Measurements from ENCODE around the gene KIAA0232.
"Not testable (repeated sequence)": the region's sequence is repeated elsewhere in the genome, so short reads cannot be mapped to it uniquely, and the experiment has no call there.

Gene KIAA0232

GRCh38 chr4:6811165-6811564 is 28.6 kb downstream of the KIAA0232 start:
- DNase-seq, result no peak

DNA sequence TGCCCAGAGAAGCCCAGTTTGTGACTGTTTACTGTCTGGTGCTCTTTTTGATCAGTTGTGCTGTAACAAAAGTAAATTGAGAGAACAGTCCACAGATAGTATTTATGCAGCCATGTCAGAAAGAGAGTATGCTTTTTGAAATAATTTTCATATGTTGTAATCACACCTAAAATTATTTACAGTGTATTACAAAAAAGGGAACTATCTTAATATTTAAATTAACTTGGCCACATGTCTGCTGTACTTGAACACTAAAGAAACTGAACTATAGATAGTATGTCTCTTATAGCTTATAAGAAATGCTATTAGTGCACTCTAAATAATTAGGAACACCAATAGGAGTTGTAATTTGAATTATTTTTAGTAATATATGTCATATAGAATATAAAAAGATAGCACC is 30.2 kb downstream of the KIAA0232 start:
- DNase-seq, result no peak

- DNase-seq, result no peak
Observed at GRCh38 chr4:6813725-6814124, 31.2 kb downstream of the KIAA0232 start.

DNA sequence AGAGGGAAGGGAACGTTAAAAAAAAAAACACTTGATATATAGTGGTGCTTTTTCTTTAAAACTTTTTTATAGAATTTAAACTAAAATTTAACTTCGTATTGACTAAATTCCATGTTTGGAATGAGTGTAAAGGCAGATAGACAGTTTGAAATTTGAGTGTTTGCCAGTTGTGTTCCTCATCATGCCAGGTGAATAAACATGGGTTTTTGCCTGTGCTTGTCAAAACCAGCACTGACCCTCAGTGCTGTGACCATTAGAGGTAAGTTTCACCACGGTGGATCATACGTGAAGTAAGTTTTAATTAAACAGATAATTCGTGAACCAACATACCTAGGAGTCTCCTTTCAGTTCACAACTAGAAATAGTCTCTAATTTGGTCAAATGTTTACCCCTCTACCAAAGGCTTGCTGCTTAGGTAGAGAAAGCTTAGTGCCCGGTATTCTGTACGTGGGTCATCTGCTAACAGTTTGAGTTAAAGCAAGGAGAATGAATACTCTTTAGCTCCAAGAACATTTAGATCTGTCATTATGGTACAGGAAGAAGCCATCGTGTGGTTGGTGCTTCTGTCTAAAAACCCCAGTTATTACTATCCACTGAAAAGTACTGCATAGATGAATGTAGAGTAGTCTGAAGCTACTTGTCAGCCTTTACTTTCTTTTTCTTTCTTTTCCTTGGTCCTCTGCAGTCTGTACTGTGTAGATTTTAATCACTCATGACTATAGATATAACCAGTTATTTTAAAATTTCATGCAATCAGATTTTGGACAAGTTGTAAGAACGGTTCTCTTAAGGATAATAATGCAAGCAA is 32.7 kb downstream of the KIAA0232 start:
- DNase-seq, result no peak

GRCh38 chr4:6819295-6819694 is 36.8 kb downstream of the KIAA0232 start:
- no peak for DNase-seq

- no peak for DNase-seq
Observed at GRCh38 chr4:6820695-6821094, 38.2 kb downstream of the KIAA0232 start.

GRCh38 chr4:6824071-6824470 is 41.5 kb downstream of the KIAA0232 start:
- DNase-seq, result no peak

- DNase-seq, result no peak
Observed at GRCh38 chr4:6824772-6825402, 42.4 kb downstream of the KIAA0232 start.

GRCh38 chr4:6825403-6825802 is 42.9 kb downstream of the KIAA0232 start:
- no peak for DNase-seq

DNA sequence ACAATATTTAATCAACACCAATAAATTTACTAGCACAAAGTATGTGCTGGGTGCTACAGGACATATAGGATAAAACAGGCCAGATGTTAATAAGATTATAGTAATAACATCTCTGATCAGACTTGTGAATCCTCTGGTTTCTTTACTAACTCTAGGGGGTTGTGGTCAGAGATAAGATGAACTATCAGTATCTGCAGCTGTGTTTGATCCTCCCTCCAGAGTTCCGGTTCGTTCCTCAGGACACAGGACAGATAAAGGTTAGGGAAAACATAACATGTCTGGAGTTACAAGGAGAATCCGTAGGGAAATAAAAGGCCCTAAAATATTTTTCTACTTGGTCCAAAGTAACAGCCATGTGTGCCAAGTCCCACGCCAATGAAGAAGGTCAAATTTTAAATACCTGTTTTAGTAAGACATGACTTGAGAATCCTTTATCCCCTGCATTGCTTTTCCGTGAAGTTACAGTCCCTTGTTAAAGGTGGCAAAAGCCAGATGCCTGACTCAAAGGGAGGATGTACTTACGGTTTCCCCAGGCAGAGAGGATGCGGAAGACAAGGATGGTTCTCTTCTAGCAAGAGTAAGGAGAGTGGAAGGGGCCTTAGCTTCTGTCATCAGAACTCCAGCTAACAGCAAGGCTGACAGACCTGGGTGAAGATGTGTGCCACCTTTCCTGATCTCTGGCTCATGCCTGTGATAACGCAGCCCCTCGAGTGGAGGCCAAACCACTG is 44.4 kb downstream of the KIAA0232 start:
- no peak for DNase-seq

DNA sequence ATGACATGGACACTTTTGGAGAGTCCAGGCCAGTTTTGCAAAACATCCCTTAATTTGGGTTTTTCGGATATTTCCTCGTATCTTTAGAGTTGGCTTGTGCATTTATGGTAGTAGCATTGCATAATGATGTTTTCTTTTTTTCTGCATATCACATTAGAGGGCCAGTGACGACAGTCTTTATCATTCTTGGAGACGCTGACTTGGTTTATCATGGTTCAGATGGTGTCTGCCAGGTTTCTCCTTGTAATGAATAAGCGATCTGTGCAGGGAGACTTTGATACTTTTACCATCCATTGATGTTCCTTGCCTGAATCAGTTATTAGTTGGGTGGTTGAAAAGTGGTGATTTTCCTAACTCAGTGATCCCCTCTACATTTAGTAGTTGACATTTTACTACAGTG is 46.6 kb downstream of the KIAA0232 start:
- no peak for DNase-seq

DNA sequence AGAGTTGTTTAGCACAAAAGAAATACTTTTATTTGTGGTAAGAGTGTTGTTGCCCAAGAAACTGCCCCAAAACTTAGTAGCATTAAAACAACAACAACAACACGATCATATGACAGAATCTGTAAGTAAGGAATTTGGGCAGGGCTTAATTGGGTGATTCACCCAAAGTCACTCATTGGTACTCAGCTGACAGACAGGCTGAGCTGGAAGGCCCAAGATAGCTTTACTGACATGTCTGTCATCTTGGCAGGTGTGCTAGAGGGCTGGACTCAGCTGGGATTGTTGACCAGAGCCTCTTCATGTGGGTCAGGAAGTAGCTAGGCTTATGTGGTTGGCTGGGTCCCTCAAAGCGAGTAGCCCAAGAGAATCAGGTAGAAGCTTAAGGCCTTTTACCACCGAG is 52.3 kb downstream of the KIAA0232 start:
- no peak for DNase-seq

DNA sequence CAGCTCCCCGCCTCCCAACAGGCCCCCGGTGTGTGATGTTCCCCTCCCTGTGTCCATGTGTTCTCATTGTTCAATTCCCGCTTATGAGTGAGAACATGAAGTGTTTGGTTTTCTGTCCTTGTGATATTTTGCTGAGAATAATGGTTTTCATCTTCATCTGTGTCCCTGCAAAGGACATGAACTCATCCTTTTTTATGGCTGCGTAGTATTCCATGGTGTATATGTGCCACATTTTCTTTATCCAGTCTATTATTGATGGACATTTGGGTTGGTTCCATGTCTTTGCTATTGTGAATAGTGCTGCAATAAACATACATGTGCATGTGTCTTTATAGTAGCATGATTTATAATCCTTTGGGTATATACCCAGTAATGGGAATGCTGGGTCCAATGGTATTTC is 53.1 kb downstream of the KIAA0232 start:
- DNase-seq, result not testable (repeated sequence)

- DNase-seq, result not testable (repeated sequence)
Observed at GRCh38 chr4:6837106-6837505, 54.6 kb downstream of the KIAA0232 start.

GRCh38 chr4:6839579-6839978 is 57.1 kb downstream of the KIAA0232 start:
- DNase-seq, result no peak

- no peak for DNase-seq
Observed at GRCh38 chr4:6840062-6840976, 57.8 kb downstream of the KIAA0232 start.

- no peak for DNase-seq
Observed at GRCh38 chr4:6845027-6845426, 62.5 kb downstream of the KIAA0232 start.

DNA sequence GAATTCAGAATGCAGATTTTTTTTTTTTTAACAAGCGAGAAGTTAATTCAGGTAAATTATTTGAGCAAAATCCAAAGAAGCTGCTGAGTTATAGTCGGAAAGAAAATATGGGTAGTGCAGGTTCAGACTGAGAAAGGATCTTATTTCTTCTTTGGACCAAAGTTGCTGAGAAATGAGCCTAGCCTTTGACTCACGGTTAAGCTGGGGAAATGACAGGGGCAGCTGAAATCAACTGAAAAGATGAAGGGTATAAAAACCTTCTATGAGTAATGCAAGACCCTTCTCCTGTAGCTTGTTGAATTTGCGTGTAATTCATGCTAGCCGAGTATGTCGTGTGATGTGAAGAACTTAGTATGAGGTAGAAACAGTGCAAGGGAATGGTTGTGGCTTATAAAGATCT is 63.0 kb downstream of the KIAA0232 start:
- DNase-seq, result no peak

- no peak for DNase-seq
Observed at GRCh38 chr4:6847178-6847577, 64.7 kb downstream of the KIAA0232 start.

DNA sequence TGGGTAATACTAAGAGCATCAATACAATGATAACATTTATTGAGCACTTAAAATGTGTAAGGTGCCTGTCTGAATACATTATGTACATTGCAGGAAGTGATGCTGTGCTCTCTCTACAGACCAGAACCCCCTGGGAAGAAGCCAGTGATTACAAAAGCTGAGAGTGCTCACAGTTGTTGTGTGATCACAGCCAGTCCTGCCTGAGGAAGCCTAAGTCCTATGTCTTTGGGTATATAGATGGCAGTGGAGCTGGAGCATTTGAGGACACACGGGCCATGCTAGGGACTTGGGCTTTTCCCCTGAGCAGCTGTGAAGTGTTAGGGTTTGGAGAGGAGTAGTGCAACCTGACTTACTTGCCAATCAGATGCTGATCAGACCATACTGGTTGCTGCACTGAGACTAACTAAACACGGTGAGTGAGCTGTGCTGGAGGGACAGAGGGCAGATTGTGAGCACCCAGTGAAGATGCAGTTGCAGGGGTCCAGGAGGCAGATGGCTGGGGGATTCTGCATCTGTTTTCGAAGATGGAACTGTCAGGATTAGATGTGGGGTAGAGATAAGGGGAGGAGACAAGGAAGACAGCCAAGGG is 66.3 kb downstream of the KIAA0232 start:
- no peak for DNase-seq

GRCh38 chr4:6849691-6850090 is 67.2 kb downstream of the KIAA0232 start:
- no peak for DNase-seq

DNA sequence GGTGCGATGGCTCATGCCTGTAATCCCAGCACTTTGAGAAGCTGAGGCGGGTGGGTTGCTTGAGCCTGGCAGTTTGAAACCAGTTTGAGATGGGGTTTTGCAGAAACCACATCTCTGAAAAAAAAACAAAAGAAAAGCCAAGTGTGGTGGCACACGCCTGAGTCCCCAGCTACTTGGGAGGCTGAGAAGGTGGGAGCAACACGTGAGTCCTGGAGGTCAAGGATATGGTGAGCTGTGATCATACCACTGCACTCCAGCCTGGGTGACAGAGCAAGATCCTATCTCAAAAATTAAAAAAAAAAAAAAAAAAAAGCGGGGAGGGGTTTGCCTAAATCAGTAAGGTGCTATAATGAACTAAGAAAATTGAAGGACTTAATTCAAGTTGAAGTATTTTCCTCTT is 68.9 kb downstream of the KIAA0232 start:
- DNase-seq, result no peak

Measured in NCI-H146 (cell line).